K562 (cell line): ENCODE measurements around the gene NAV2. TPM values are rescaled to one million over a fixed set of nuclear protein-coding genes. Genes with fewer than 3 reads are reported as not detected.

Source experiments
- ATAC-seq: fragments of 200-7000 bp; cut with Tn5 transposase; 3 replicates; pipeline ENCODE4 v1.9.1; 2020; ENCODE audit warnings: moderate library complexity
- BruUV-seq: library from RNA; stranded (reverse); fragments of 400-500 nt; replicated peaks from 2 replicates; lab custom pipeline; 2021; lab: Mats Ljungman, UMichigan
- CTCF ChIA-PET: fragments of 300-600 bp; formaldehyde crosslinking; extraction: SDS; loops from one replicate; lab custom pipeline; 2021; ENCODE audit warnings: low intra/inter-chr PET ratio; lab: Yijun Ruan, JAX
- POLR2A ChIA-PET: fragments of 300-600, 350-650 bp; sonication (Branson Sonifier 250); formaldehyde crosslinking; extraction: SDS; loops from one replicate; lab custom pipeline; 2021; ENCODE audit warnings: antibody characterized with exemption, inconsistent platforms; lab: Yijun Ruan, JAX
- DNase-seq, 4 experiments: peaks; one replicate each; pipeline versions ENCODE4 v3.0.0 to v3.0.0-alpha.2; 2011 to 2018; ENCODE audit warnings: low spot score in 3 of 4, mixed read lengths in 3 of 4; ENCODE audit errors: extremely low read depth in 1 of 4
- FAIRE-seq: peaks from 2 replicates; lab custom pipeline; 2011; peaks lifted over from hg19 to GRCh38; lab: Jason Lieb, UNC
- H2AFZ ChIP-seq: 2 replicates; pipeline ENCODE4 v1.6.0; 2011; ENCODE audit warnings: low read depth, low read length, control low read depth, inconsistent platforms
- H3K27ac ChIP-seq: fragments of 200-600 bp; 3 replicates; pipeline ENCODE4 v1.8.0; 2011; ENCODE audit warnings: low read depth, mild to moderate bottlenecking, control low read depth, inconsistent platforms, low read length, moderate library complexity, mixed read lengths; ENCODE audit errors: extremely low read depth
- H3K27me3 ChIP-seq, 2 experiments: fragments of 300-600 bp in 1 of 2; 2 replicates in 1 of 2; 3 replicates in 1 of 2; pipeline versions ENCODE4 v1.6.0 to v1.8.0; 2011; ENCODE audit warnings: inconsistent platforms in 2 of 2, low read length in 2 of 2, mild to moderate bottlenecking in 1 of 2, mixed read lengths in 1 of 2, moderate library complexity in 1 of 2; ENCODE audit not compliant: control insufficient read depth in 2 of 2, insufficient read depth in 2 of 2
- H3K36me3 ChIP-seq: fragments of 300-600 bp; 3 replicates; pipeline ENCODE4 v1.8.0; 2011; ENCODE audit warnings: mild to moderate bottlenecking, low read length, inconsistent platforms; ENCODE audit not compliant: control insufficient read depth, insufficient read depth
- H3K4me1 ChIP-seq, 2 experiments: fragments of 200-600 bp in 1 of 2; replicated peaks in 1 of 2; 2 replicates in 1 of 2; 3 replicates in 1 of 2; pipeline versions ENCODE4 v1.5.1 to v1.8.0; 2011; ENCODE audit warnings: inconsistent platforms in 2 of 2, low read length in 2 of 2, mild to moderate bottlenecking in 1 of 2, mixed read lengths in 1 of 2, moderate library complexity in 1 of 2; ENCODE audit not compliant: control insufficient read depth in 2 of 2, insufficient read depth in 2 of 2
- H3K4me2 ChIP-seq: 2 replicates; pipeline ENCODE4 v1.6.1; 2011; ENCODE audit warnings: low read length, control low read depth, inconsistent platforms, mixed read lengths; ENCODE audit not compliant: insufficient read depth
- H3K4me3 ChIP-seq: fragments of 200-600 bp; sonication (generic), shearing (Covaris generic); 2 replicates; pipeline ENCODE4 v1.5.1; 2016; ENCODE audit warnings: control low read depth, inconsistent platforms
- H3K79me2 ChIP-seq: fragments of 200-600 bp; 3 replicates; pipeline ENCODE4 v1.8.0; 2011; ENCODE audit warnings: low read length, inconsistent platforms; ENCODE audit not compliant: control insufficient read depth, insufficient read depth
- H3K9ac ChIP-seq, 2 experiments: 2 replicates each; pipeline versions ENCODE4 v1.6.0 to v1.6.1; 2011; ENCODE audit warnings: low read depth in 2 of 2, low read length in 2 of 2, control low read depth in 1 of 2, inconsistent platforms in 1 of 2, mild to moderate bottlenecking in 1 of 2, mixed read lengths in 1 of 2; ENCODE audit not compliant: insufficient read depth in 1 of 2
- H3K9me1 ChIP-seq: one replicate; pipeline ENCODE4 v1.6.0; 2011; ENCODE audit warnings: inconsistent platforms, mild to moderate bottlenecking, low read length, moderate library complexity; ENCODE audit not compliant: control insufficient read depth, insufficient read depth
- H3K9me3 ChIP-seq: replicated peaks from 2 replicates; pipeline ENCODE4 v1.5.1; 2011; ENCODE audit warnings: low read depth, low read length, inconsistent platforms; ENCODE audit not compliant: control insufficient read depth, insufficient read depth
- H4K20me1 ChIP-seq: replicated peaks from 2 replicates; pipeline ENCODE4 v1.6.1; 2011; ENCODE audit warnings: low read length, inconsistent platforms, mixed read lengths; ENCODE audit not compliant: control insufficient read depth, insufficient read depth
- CLOCK ChIP-seq: fragments of 250-450 bp; sonication (Bioruptor Pico); IDR thresholded peaks from 2 replicates; pipeline ENCODE4 v1.4.0; 2020; ENCODE audit warnings: mild to moderate bottlenecking, moderate library complexity, borderline replicate concordance
- DIDO1 ChIP-seq: fragments of 450-650 bp; IDR thresholded peaks from 2 replicates; pipeline ENCODE4 v1.6.1; 2016; ENCODE audit warnings: low read depth, missing biosample characterization, missing genetic modification characterization
- HMG20A ChIP-seq: fragments of 450-650 bp; formaldehyde crosslinking; conservative IDR thresholded peaks from 2 replicates; pipeline ENCODE4 v1.4.0; 2020; ENCODE audit warnings: mild to moderate bottlenecking, mixed read lengths
- MEIS2 ChIP-seq: fragments of 450-650 bp; IDR thresholded peaks from 2 replicates; pipeline ENCODE4 v1.6.1; 2014; ENCODE audit warnings: mild to moderate bottlenecking; ENCODE audit not compliant: partially characterized antibody
- NFYB ChIP-seq: IDR thresholded peaks from 2 replicates; pipeline ENCODE4 v1.6.1; 2011; ENCODE audit warnings: mild to moderate bottlenecking, moderate library complexity; ENCODE audit not compliant: insufficient read length; ENCODE audit errors: extremely low read depth
- POLR2AphosphoS2 ChIP-seq: IDR thresholded peaks from 2 replicates; pipeline ENCODE4 v1.6.1; 2012; ENCODE audit warnings: low read length, improper control_type of control experiment
- PTTG1 ChIP-seq: fragments of 450-650 bp; IDR thresholded peaks from 2 replicates; pipeline ENCODE4 v1.6.1; 2016; ENCODE audit warnings: low read depth, mild to moderate bottlenecking, missing genetic modification characterization, missing compliant biosample characterization
- SOX6 ChIP-seq: fragments of 450-650 bp; IDR thresholded peaks from 2 replicates; pipeline ENCODE4 v1.6.1; 2014; ENCODE audit warnings: mild to moderate bottlenecking
- TAF15 ChIP-seq: fragments of 200-400 bp; formaldehyde crosslinking; IDR thresholded peaks from 2 replicates; pipeline ENCODE4 v1.6.1; 2017; ENCODE audit warnings: mild to moderate bottlenecking, low read depth, low read length, moderate library complexity
- TAF9B ChIP-seq: fragments of 450-650 bp; IDR thresholded peaks from 2 replicates; pipeline ENCODE4 v1.6.1; 2018; ENCODE audit warnings: mild to moderate bottlenecking; ENCODE audit not compliant: partially characterized antibody
- TBP ChIP-seq: optimal IDR thresholded peaks from 2 replicates; pipeline ENCODE3; 2011; ENCODE audit warnings: low read depth, low read length, improper control_type of control experiment
- TRIM28 ChIP-seq: fragments of 450-650 bp; IDR thresholded peaks from 2 replicates; pipeline ENCODE4 v1.6.1; 2017
- ZBTB33 ChIP-seq: sonication (generic); formaldehyde crosslinking; IDR thresholded peaks from 2 replicates; pipeline ENCODE4 v1.8.1; 2023; ENCODE audit warnings: mild to moderate bottlenecking, missing genetic modification reagents
- ZNF431 ChIP-seq: sonication (generic); formaldehyde crosslinking; IDR thresholded peaks from 2 replicates; pipeline ENCODE4 v1.8.0; 2022; ENCODE audit warnings: mild to moderate bottlenecking, missing genetic modification reagents
- WGBS: fragments of 100-300 bp; shearing (Covaris generic); methylation state at CpG from one replicate; pipeline ENCODE4 v1.1.6; 2016; ENCODE audit warnings: low coverage, mixed read lengths; ENCODE audit not compliant: insufficient coverage; ENCODE audit errors: missing lambda C conversion rate; 5-methylcytosine and 5-hydroxymethylcytosine counted together
- in situ Hi-C: fragments of 300-500 bp; cut with MboI; formaldehyde crosslinking; loops from 4 replicates; pipeline ENCODE4 v1.15.0; 2018; ENCODE audit warnings: inconsistent platforms, mixed read lengths
- intact Hi-C: fragments of 100-400 bp; cut with micrococcal nuclease; formaldehyde crosslinking; loops from 2 replicates; pipeline ENCODE4 v1.14.2; 2022
- polyA plus RNA-seq, 8 experiments: library from polyadenylated mRNA; depleted of rRNA in 4 of 8; stranded (reverse) in 5 of 8; unstranded in 3 of 8; fragments of >200 nt; fragmentation: Nextera tagmentation in 2 of 8; fragmentation: Illumina TruSeq in 1 of 8; extraction: Ambion mirVana in 2 of 8; extraction: Trizol in 1 of 8; gene quantifications; 2 replicates each; pipeline versions ENCODE4 v1.2.1 to v1.2.3, GENCODE V29; 2011 to 2014; ENCODE audit warnings: inconsistent platforms in 1 of 8, missing spikeins in 1 of 8
- total RNA-seq, 7 experiments: library from RNA; depleted of rRNA in 6 of 7; stranded (reverse); fragments of >200 nt in 6 of 7; fragmentation: Illumina TruSeq in 2 of 7; extraction: Trizol in 2 of 7; gene quantifications; 2 replicates each; pipeline versions ENCODE4 v1.2.1 to v1.2.3, GENCODE V29; 2011 to 2021; ENCODE audit warnings: low replicate concordance in 1 of 7

The NAV2 gene
- total and polyA plus RNA-seq, 9 of the 15 experiments (the other 6 are each of a cell fraction or from before 2014, with no cell fraction given): 0.03 to 0.35 (median 0.05) TPM

GRCh38 chr11:19869466-19869865 lies 156.8 kb downstream of the NAV2 start:
- Histone ChIP-seq H3K4me2 (no peak overlapping the region), H3K4me3 (no peak overlapping the region), H3K27ac (no peak overlapping the region), H2AFZ (no peak overlapping the region), H3K9me3 (no peaks in the 10 kb centered on the region), H4K20me1 (no peaks in the 10 kb centered on the region), H3K9ac (no peak overlapping the region)
- FAIRE-seq: no peak
- BruUV-seq: no TSS peak
- WGBS: 0% methylated on average over 2 of the region's 2 CpGs
- TF ChIP-seq MEIS2: no peak
- no peak for TF ChIP-seq NFYB
- TF ChIP-seq TAF9B: no peak
- no peak for TF ChIP-seq PTTG1
- no peak for TF ChIP-seq TAF15
- TF ChIP-seq HMG20A (CRISPR knock-in tag): no peak
- no peak for TF ChIP-seq TBP
- TF ChIP-seq ZNF431 (CRISPR knock-in tag): no peak
- TF ChIP-seq ZBTB33 (CRISPR knock-in tag): no peak
- TF ChIP-seq POLR2AphosphoS2: no peak
- no peak for TF ChIP-seq DIDO1 (tag)
- TF ChIP-seq TRIM28: no peak
- TF ChIP-seq SOX6: no peak
- TF ChIP-seq CLOCK: no peak
- TF ChIP-seq, all 486 proteins: peak for 0
- no peaks in the 10 kb centered on the region for H3K36me3 ChIP-seq
- ATAC-seq (no peak), DNase-seq (no peak)
- in situ Hi-C loops (no loop called here), intact Hi-C loops (no loop called here)
- no peaks in the 10 kb centered on the region for H3K4me1 ChIP-seq
- POLR2A ChIA-PET: no interaction called here
- CTCF ChIA-PET: interaction anchor here (0.5 kb wide), 1 partner anchor 1568 kb away, joined by 3 read pairs; no protein-coding TSS in a partner anchor
- no peaks in the 10 kb centered on the region for H3K9me1 ChIP-seq
- H3K79me2 ChIP-seq: no peaks in the 10 kb centered on the region
- H3K27me3 ChIP-seq: no peaks in the 10 kb centered on the region
